A673 (cell line): ENCODE data around the gene PKD2. TPM values are rescaled to one million over a fixed set of nuclear protein-coding genes. Genes with fewer than 3 reads are reported as not detected.

ENCODE experiments used
- BruUV-seq: library from RNA; stranded (reverse); fragments of 400-500 nt; replicated peaks from 2 replicates; lab custom pipeline; 2021; lab: Mats Ljungman, UMichigan
- CTCF ChIA-PET: fragments of 300-600 bp; sonication (Branson Sonifier 250); formaldehyde crosslinking; loops from one replicate; lab custom pipeline; 2022; ENCODE audit warnings: antibody characterized with exemption; lab: Charles Lee
- POLR2A ChIA-PET: fragments of 300-600 bp; sonication (Branson Sonifier 250); formaldehyde crosslinking; loops from one replicate; lab custom pipeline; 2022; ENCODE audit warnings: antibody characterized with exemption; ENCODE audit not compliant: low non-redundant PET; lab: Charles Lee
- DNase-seq: peaks from one replicate; pipeline ENCODE4 v3.0.0-alpha.2; 2015; ENCODE audit warnings: low spot score
- H3K27ac ChIP-seq: fragments of 200-600 bp; sonication (generic); 2 replicates; pipeline ENCODE4 v1.5.1; 2016; ENCODE audit warnings: mixed run types, low read depth, mild to moderate bottlenecking, mixed read lengths, antibody characterized with exemption, low read length; ENCODE audit not compliant: poor library complexity, severe bottlenecking
- H3K27me3 ChIP-seq: fragments of 200-600 bp; sonication (generic); replicated peaks from 2 replicates; pipeline ENCODE4 v1.6.1; 2017; ENCODE audit warnings: mixed run types, low read depth, mild to moderate bottlenecking, mixed read lengths, antibody characterized with exemption, low read length; ENCODE audit not compliant: insufficient read depth, poor library complexity
- H3K36me3 ChIP-seq: fragments of 200-600 bp; sonication (generic); 2 replicates; pipeline ENCODE4 v1.6.1; 2016; ENCODE audit warnings: mixed run types, mild to moderate bottlenecking, mixed read lengths, antibody characterized with exemption, low read length; ENCODE audit not compliant: insufficient read depth, poor library complexity, severe bottlenecking
- H3K4me1 ChIP-seq: fragments of 200-600 bp; sonication (generic); 2 replicates; pipeline ENCODE4 v1.6.1; 2017; ENCODE audit warnings: mixed run types, mild to moderate bottlenecking, mixed read lengths, antibody characterized with exemption, low read length; ENCODE audit not compliant: insufficient read depth, poor library complexity, severe bottlenecking
- H3K4me3 ChIP-seq: fragments of 200-600 bp; sonication (generic); 2 replicates; pipeline ENCODE4 v1.5.1; 2016; ENCODE audit warnings: low read depth, mixed run types, mild to moderate bottlenecking, mixed read lengths, low read length; ENCODE audit not compliant: poor library complexity, severe bottlenecking
- H3K9me3 ChIP-seq: fragments of 200-600 bp; sonication (generic); 2 replicates; pipeline ENCODE4 v1.6.1; 2016; ENCODE audit warnings: mixed run types, low read depth, mild to moderate bottlenecking, mixed read lengths, antibody characterized with exemption, low read length; ENCODE audit not compliant: poor library complexity, severe bottlenecking
- EZH2 ChIP-seq: fragments of 200-600 bp; sonication (generic); IDR thresholded peaks from 2 replicates; pipeline ENCODE4 v1.6.1; 2017; ENCODE audit warnings: borderline replicate concordance, low read depth, mild to moderate bottlenecking, mixed read lengths, antibody characterized with exemption, low read length; ENCODE audit not compliant: poor library complexity, severe bottlenecking
- intact Hi-C: fragments of 100-400 bp; cut with micrococcal nuclease; formaldehyde crosslinking; loops from one replicate; pipeline ENCODE4 v1.10.0; 2022; ENCODE audit not compliant: unreplicated experiment
- total RNA-seq: library from RNA; stranded (reverse); gene quantifications from 2 replicates; pipeline ENCODE4 v1.2.3, GENCODE V29; 2021
- TF ChIP-seq, protein P1 (sequence below): fragments of 300-800, 200-600 bp; sonication (generic); conservative IDR thresholded peaks from 2 replicates; pipeline ENCODE4 v1.5.1; 2017; ENCODE audit warnings: low read depth, mild to moderate bottlenecking, antibody characterized with exemption, low read length, moderate library complexity, mixed read lengths

PKD2 gene
- total RNA-seq, 1 experiment from 2014 or later = 10.0 TPM

DNA sequence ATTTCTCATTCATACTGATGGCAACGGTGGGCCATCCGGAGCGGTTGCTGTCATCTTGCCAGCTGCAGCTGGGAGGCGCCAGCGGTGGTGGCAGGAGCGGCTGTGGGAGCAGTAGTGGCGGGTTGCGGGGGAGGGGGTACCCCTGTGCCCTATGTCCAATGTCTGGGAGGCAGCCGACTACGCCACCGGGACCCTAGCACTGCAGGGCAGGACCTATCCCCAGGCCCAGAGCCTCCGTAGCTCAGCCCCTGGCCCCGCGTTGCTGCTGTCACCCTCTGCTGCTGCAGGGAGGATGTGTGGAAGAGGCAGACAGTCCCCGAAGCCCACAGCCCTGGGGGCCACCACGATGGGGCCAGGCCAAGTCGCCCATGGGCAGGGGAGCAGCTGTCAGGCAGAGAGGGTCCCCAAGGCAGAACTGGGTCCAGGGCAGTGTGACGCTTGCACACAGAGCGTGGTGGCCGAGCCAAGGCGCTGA is 41.9 kb upstream of the PKD2 start:
- Histone ChIP-seq H3K27ac (no peak overlapping the region), H3K9me3 (no peaks in the 10 kb centered on the region), H3K36me3 (no peaks in the 10 kb centered on the region), H3K27me3 (no peaks in the 10 kb centered on the region), H3K4me3 (no peak overlapping the region), H3K4me1 (no peaks in the 10 kb centered on the region)
- TF ChIP-seq EZH2 = no peak
- TF ChIP-seq, protein P1, sequence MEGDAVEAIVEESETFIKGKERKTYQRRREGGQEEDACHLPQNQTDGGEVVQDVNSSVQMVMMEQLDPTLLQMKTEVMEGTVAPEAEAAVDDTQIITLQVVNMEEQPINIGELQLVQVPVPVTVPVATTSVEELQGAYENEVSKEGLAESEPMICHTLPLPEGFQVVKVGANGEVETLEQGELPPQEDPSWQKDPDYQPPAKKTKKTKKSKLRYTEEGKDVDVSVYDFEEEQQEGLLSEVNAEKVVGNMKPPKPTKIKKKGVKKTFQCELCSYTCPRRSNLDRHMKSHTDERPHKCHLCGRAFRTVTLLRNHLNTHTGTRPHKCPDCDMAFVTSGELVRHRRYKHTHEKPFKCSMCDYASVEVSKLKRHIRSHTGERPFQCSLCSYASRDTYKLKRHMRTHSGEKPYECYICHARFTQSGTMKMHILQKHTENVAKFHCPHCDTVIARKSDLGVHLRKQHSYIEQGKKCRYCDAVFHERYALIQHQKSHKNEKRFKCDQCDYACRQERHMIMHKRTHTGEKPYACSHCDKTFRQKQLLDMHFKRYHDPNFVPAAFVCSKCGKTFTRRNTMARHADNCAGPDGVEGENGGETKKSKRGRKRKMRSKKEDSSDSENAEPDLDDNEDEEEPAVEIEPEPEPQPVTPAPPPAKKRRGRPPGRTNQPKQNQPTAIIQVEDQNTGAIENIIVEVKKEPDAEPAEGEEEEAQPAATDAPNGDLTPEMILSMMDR = no peak
- DNase-seq = no peak
- no TSS peak for BruUV-seq
- ChIA-PET CTCF (no interaction called here), POLR2A (no interaction called here)
- intact Hi-C loops = no loop called here

DNA sequence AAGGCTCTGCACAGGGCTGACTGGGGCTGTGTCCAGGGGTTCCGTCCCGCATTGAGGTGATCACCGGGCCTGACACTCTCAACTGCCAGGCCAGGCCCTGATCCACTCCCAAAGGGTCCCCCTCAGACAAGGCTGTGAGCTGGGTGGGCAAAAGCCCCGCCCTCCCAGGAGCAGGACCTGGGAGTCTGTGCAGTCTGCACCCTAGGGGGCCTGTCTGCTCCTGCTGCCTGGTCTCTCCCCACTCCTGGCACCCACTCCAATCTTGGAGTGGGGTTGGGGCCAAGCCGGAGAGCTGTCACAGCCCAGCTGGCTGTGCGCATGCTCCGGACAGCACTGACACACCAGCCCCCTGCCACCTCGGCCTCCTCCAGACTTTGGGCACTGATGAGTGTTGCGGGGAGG is 41.3 kb upstream of the PKD2 start:
- H3K9me3 ChIP-seq = no peaks in the 10 kb centered on the region
- no peaks in the 10 kb centered on the region for H3K27me3 ChIP-seq
- no peak overlapping the region for H3K4me3 ChIP-seq
- no peak overlapping the region for H3K27ac ChIP-seq
- intact Hi-C loops = no loop called here
- BruUV-seq = no TSS peak
- POLR2A ChIA-PET = no interaction called here
- no peak for DNase-seq
- TF ChIP-seq, protein P1 = no peak
- no peak for TF ChIP-seq EZH2
- H3K36me3 ChIP-seq = no peaks in the 10 kb centered on the region
- CTCF ChIA-PET = no interaction called here
- H3K4me1 ChIP-seq = no peaks in the 10 kb centered on the region

DNA sequence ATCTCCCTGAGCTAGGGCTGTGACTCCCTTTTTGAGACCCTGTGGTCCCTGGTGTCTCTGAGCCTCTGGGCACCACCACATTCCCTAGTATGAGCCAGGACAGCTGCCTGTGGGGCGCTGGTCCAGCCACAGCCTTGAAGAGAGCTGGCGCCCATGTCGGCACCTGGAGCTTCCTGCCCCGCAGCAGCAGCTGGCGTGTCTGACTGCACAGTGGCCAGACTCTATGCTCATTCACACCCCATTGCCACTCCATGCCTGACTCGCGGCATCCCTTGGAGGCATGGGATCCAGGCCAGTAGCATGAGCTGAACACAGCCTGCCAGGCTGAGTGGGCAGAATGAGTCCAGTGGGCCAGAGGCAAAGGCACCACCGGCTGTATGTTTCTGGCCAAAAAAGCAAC is 40.2 kb upstream of the PKD2 start:
- no TSS peak for BruUV-seq
- ChIA-PET POLR2A (interaction anchor here (0.6 kb wide), 1 partner anchor 447 kb away, joined by 3 read pairs; no protein-coding TSS in a partner anchor), CTCF (no interaction called here)
- TF ChIP-seq, protein P1 = no peak
- DNase-seq = no peak
- Histone ChIP-seq H3K4me3 (no peak overlapping the region), H3K27me3 (no peaks in the 10 kb centered on the region), H3K36me3 (no peaks in the 10 kb centered on the region), H3K4me1 (no peaks in the 10 kb centered on the region), H3K9me3 (no peaks in the 10 kb centered on the region), H3K27ac (no peak overlapping the region)
- intact Hi-C loops = no loop called here
